Fibroblast of lung (primary cell): Measurements from ENCODE around the gene AEBP2. TPM values are rescaled to one million over a fixed set of nuclear protein-coding genes. Genes with fewer than 3 reads are reported as not detected.

Experiments
- DNase-seq, 2 donors: peaks; one replicate each; pipeline versions ENCODE4 v3.0.0 to v3.0.0-alpha.2; 2010; ENCODE audit warnings: low read depth in 2 of 2
- H2AFZ ChIP-seq: 2 replicates; pipeline ENCODE4 v1.5.1; 2012; ENCODE audit warnings: low read length, control low read depth, inconsistent platforms
- H3K27ac ChIP-seq: 2 replicates; pipeline ENCODE4 v1.5.1; 2011; ENCODE audit warnings: low read length, control low read depth; ENCODE audit not compliant: insufficient read depth
- H3K27me3 ChIP-seq: 2 replicates; pipeline ENCODE4 v1.5.1; 2011; ENCODE audit warnings: mild to moderate bottlenecking, low read length; ENCODE audit not compliant: control insufficient read depth, insufficient read depth
- H3K36me3 ChIP-seq: 2 replicates; pipeline ENCODE4 v1.5.1; 2011; ENCODE audit warnings: low read length; ENCODE audit not compliant: control insufficient read depth, insufficient read depth
- H3K4me1 ChIP-seq: 2 replicates; pipeline ENCODE4 v1.5.1; 2011; ENCODE audit warnings: low read length; ENCODE audit not compliant: control insufficient read depth, insufficient read depth; ENCODE audit errors: extremely low read depth
- H3K4me2 ChIP-seq: 2 replicates; pipeline ENCODE4 v1.5.1; 2011; ENCODE audit warnings: low read length, control low read depth; ENCODE audit not compliant: insufficient read depth; ENCODE audit errors: extremely low read depth
- H3K4me3 ChIP-seq, 4 experiments: fragments of 200-600 bp in 1 of 4; sonication (generic) in 1 of 4; replicated peaks in 1 of 4; 2 replicates each; pipeline ENCODE4 v1.5.1; 2011 to 2016; ENCODE audit warnings: low read length in 4 of 4, low read depth in 3 of 4, mild to moderate bottlenecking in 3 of 4, control low read depth in 2 of 4, inconsistent platforms in 1 of 4, mixed read lengths in 1 of 4; ENCODE audit not compliant: insufficient read depth in 1 of 4; ENCODE audit errors: control extremely low read depth in 1 of 4
- H3K79me2 ChIP-seq: 2 replicates; pipeline ENCODE4 v1.5.1; 2012; ENCODE audit warnings: mild to moderate bottlenecking, low read length, inconsistent platforms; ENCODE audit not compliant: control insufficient read depth, insufficient read depth
- H3K9ac ChIP-seq: 2 replicates; pipeline ENCODE4 v1.5.1; 2011; ENCODE audit warnings: mild to moderate bottlenecking, low read length, control low read depth; ENCODE audit not compliant: insufficient read depth
- H3K9me3 ChIP-seq: 2 replicates; pipeline ENCODE4 v1.5.1; 2012; ENCODE audit warnings: low read depth, low read length; ENCODE audit not compliant: control insufficient read depth, insufficient read depth
- H4K20me1 ChIP-seq: 2 replicates; pipeline ENCODE4 v1.5.1; 2011; ENCODE audit warnings: low read length; ENCODE audit not compliant: control insufficient read depth, insufficient read depth; ENCODE audit errors: extremely low read depth
- CTCF ChIP-seq, 2 donors: IDR thresholded peaks in 1 of 2; conservative IDR thresholded peaks in 1 of 2; 1 replicate in 1 of 2; 2 replicates in 1 of 2; pipeline ENCODE4 v1.5.1; 2011 to 2012; ENCODE audit warnings: low read length in 2 of 2, control low read depth in 1 of 2, inconsistent platforms in 1 of 2, low read depth in 1 of 2, mild to moderate bottlenecking in 1 of 2
- EZH2 ChIP-seq: IDR thresholded peaks from 2 replicates; pipeline ENCODE4 v1.5.1; 2012; ENCODE audit warnings: low read length, control low read depth, mild to moderate bottlenecking; ENCODE audit errors: missing control alignments
- polyA plus RNA-seq, 2 donors: library from polyadenylated mRNA; depleted of rRNA in 1 of 2; stranded (reverse) in 1 of 2; unstranded in 1 of 2; fragments of >200 nt; gene quantifications; 2 replicates each; pipeline ENCODE4 v1.2.1, GENCODE V29; 2011 to 2012; ENCODE audit warnings: missing spikeins in 1 of 2
- total RNA-seq: library from RNA; depleted of rRNA; stranded (reverse); fragments of >200 nt; gene quantifications from 2 replicates; pipeline ENCODE4 v1.2.1, GENCODE V29; 2014

AEBP2 gene
- total and polyA plus RNA-seq, 2 donors (not counting 1 experiment from before 2014, with no cell fraction given) = 15.6 to 23.9 TPM

- Histone ChIP-seq H3K4me2 (no peak overlapping the region), H3K27me3 (no peaks in the 10 kb centered on the region), H3K4me3 (no peak overlapping the region), H3K9ac (no peak overlapping the region), H3K79me2 (peaks cover 35% of the 10 kb centered on the region), H3K9me3 (no peaks in the 10 kb centered on the region), H4K20me1 (no peaks in the 10 kb centered on the region), H2AFZ (no peak overlapping the region), H3K36me3 (peaks cover 2% of the 10 kb centered on the region), H3K4me1 (no peaks in the 10 kb centered on the region), H3K27ac (no peak overlapping the region)
- no peak for TF ChIP-seq EZH2
- TF ChIP-seq CTCF (conservative IDR thresholded peaks at IDR 0.05 in 1 of 2, IDR thresholded peaks at IDR 0.05 in 1 of 2; ENCODE audit: low read depth in 1 of 2, low read length in 2 of 2) = no peak
- DNase-seq = no peak
These were observed 49.9 kb downstream of the AEBP2 start for GRCh38 chr12:19489168-19489567.

- Histone ChIP-seq H3K4me3 (no peak overlapping the region), H3K27me3 (no peaks in the 10 kb centered on the region), H4K20me1 (no peaks in the 10 kb centered on the region), H3K79me2 (peaks cover 27% of the 10 kb centered on the region), H3K4me2 (no peak overlapping the region), H3K4me1 (no peaks in the 10 kb centered on the region), H2AFZ (no peak overlapping the region), H3K9me3 (no peaks in the 10 kb centered on the region), H3K36me3 (peaks cover 2% of the 10 kb centered on the region), H3K9ac (no peak overlapping the region), H3K27ac (no peak overlapping the region)
- no peak for TF ChIP-seq EZH2
- TF ChIP-seq CTCF (conservative IDR thresholded peaks at IDR 0.05 in 1 of 2, IDR thresholded peaks at IDR 0.05 in 1 of 2; ENCODE audit: low read depth in 1 of 2, low read length in 2 of 2) = no peak
- no peak for DNase-seq
These were observed 51.6 kb downstream of the AEBP2 start for GRCh38 chr12:19490908-19491307.

- H3K36me3 ChIP-seq = no peaks in the 10 kb centered on the region
- no peak for DNase-seq
- no peak overlapping the region for H3K4me2 ChIP-seq
- peaks cover 20% of the 10 kb centered on the region for H3K79me2 ChIP-seq
- no peaks in the 10 kb centered on the region for H3K27me3 ChIP-seq
- H3K4me1 ChIP-seq = no peaks in the 10 kb centered on the region
- no peak overlapping the region for H3K9ac ChIP-seq
- no peak overlapping the region for H3K4me3 ChIP-seq
- TF ChIP-seq CTCF (conservative IDR thresholded peaks at IDR 0.05 in 1 of 2, IDR thresholded peaks at IDR 0.05 in 1 of 2; ENCODE audit: low read depth in 1 of 2, low read length in 2 of 2) (no peak), EZH2 (no peak)
- no peaks in the 10 kb centered on the region for H4K20me1 ChIP-seq
- H3K27ac ChIP-seq = no peak overlapping the region
- no peaks in the 10 kb centered on the region for H3K9me3 ChIP-seq
- H2AFZ ChIP-seq = no peak overlapping the region
These were observed 52.6 kb downstream of the AEBP2 start for GRCh38 chr12:19491863-19492262.
